Mucosa of descending colon (tissue), 3 donors: ENCODE data around the gene VPS13D. TPM values are rescaled to one million over a fixed set of nuclear protein-coding genes. Genes with fewer than 3 reads are reported as not detected.

ENCODE experiments used
- ATAC-seq: fragments of 200-7000 bp; cut with Tn5 transposase; one replicate; pipeline ENCODE4 v1.9.1; 2020; ENCODE audit warnings: mild to moderate bottlenecking, moderate library complexity
- DNase-seq, 3 donors: peaks; one replicate each; pipeline ENCODE4 v3.0.0-alpha.2; 2020
- H3K36me3 ChIP-seq: fragments of 200-600 bp; one replicate; pipeline ENCODE4 v1.8.0; 2021; ENCODE audit warnings: low read depth, mild to moderate bottlenecking
- H3K4me1 ChIP-seq: fragments of 200-600 bp; one replicate; pipeline ENCODE4 v1.8.0; 2021; ENCODE audit warnings: low read depth, mild to moderate bottlenecking
- H3K4me3 ChIP-seq: fragments of 200-600 bp; one replicate; pipeline ENCODE4 v1.8.0; 2021; ENCODE audit warnings: mild to moderate bottlenecking
- H3K9me3 ChIP-seq: fragments of 200-600 bp; one replicate; pipeline ENCODE4 v1.8.0; 2021; ENCODE audit warnings: mild to moderate bottlenecking
- intact Hi-C, 2 donors: fragments of 100-400 bp; cut with DNase I in 1 of 2; cut with micrococcal nuclease in 1 of 2; formaldehyde crosslinking; loops; one replicate each; pipeline versions ENCODE4 v1.11.0 to v1.11.1; 2022; cut with DNase I, micrococcal nuclease
- total RNA-seq, 3 donors: library from RNA; stranded (reverse); fragmentation: NEBNext Ultra II Directional in 2 of 3; extraction: Animal tissue kit (Norgen Biotek cat#: 25700) in 2 of 3; gene quantifications; one replicate each; pipeline versions ENCODE4 v1.2.1 to v1.2.4, GENCODE V29; 2021 to 2023
- TF ChIP-seq, protein P1 (sequence below): fragments of 200-600 bp; IDR thresholded peaks from one replicate; pipeline ENCODE4 v1.8.0; 2022; ENCODE audit warnings: antibody characterized with exemption, mild to moderate bottlenecking
- donor health status: DM: no; HTN: no; CAD: no; lungs with moderate emphysema.
- donor health status: DM: no; HTN: no; CAD: no.
- donor health status: DM: no; HTN: yes; CAD: no.

Gene VPS13D
- total RNA-seq, 3 donors from 2014 or later = 70.1 to 96.6 (median 96.6) TPM

DNA sequence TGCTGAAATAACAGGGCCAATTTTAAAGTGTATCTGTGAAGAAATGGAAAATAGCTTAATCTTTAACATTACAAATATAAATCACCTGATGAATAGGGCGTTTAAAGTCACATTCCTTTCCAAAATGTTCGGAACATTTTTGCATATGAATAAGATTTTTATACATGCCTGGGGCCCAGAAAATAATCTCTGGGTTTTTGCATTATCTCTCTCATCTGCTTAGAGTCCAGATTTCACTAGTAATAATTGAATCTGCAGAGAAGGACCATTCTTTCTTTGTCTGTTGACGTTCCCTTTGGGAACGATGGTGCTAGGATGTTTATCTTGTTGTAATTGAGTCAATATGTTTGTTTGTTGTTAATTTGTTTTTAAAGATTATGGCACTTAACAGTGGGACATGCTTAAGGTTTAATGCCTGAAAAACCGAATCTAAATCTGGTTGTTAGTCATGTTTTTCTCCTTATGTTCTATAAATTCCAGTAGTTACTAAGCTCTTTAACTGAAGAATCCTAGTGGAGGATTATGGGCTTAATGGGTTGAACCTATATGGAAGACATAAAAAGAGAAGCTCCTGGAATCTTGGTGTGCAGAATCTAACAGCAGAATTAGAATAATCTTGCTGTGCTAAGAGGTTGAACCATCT, 140.6 kb downstream of the VPS13D start:
- TF ChIP-seq, protein P1, sequence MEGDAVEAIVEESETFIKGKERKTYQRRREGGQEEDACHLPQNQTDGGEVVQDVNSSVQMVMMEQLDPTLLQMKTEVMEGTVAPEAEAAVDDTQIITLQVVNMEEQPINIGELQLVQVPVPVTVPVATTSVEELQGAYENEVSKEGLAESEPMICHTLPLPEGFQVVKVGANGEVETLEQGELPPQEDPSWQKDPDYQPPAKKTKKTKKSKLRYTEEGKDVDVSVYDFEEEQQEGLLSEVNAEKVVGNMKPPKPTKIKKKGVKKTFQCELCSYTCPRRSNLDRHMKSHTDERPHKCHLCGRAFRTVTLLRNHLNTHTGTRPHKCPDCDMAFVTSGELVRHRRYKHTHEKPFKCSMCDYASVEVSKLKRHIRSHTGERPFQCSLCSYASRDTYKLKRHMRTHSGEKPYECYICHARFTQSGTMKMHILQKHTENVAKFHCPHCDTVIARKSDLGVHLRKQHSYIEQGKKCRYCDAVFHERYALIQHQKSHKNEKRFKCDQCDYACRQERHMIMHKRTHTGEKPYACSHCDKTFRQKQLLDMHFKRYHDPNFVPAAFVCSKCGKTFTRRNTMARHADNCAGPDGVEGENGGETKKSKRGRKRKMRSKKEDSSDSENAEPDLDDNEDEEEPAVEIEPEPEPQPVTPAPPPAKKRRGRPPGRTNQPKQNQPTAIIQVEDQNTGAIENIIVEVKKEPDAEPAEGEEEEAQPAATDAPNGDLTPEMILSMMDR = no peak
- no peaks in the 10 kb centered on the region for H3K36me3 ChIP-seq
- H3K4me1 ChIP-seq = no peaks in the 10 kb centered on the region
- no peak overlapping the region for H3K4me3 ChIP-seq
- no peaks in the 10 kb centered on the region for H3K9me3 ChIP-seq
- no peak for ATAC-seq
- no peak for DNase-seq
- intact Hi-C loops = no loop called here

DNA sequence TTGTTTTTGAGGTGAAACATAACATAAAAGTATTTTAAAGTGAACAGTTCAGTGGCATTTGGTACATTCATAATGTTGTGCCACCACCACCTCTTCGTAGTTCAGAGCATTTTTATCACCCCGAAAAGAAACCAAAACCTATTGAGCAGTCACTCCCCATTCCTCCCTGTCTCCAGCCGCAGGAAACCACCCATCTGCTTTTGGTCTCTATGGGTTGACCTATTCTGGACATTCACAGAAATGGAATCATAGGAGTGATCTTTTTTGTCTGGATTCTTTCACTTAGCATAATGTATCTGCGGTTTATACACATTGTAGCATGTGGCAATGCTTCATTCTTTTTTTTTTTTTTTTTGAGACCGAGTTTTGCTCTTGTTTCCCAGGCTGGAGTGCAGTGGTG, 141.2 kb downstream of the VPS13D start:
- no peak overlapping the region for H3K4me3 ChIP-seq
- ATAC-seq = no peak
- H3K9me3 ChIP-seq = no peaks in the 10 kb centered on the region
- no peaks in the 10 kb centered on the region for H3K4me1 ChIP-seq
- H3K36me3 ChIP-seq = no peaks in the 10 kb centered on the region
- TF ChIP-seq, protein P1 = no peak
- DNase-seq = no peak
- intact Hi-C loops = no loop called here

- ATAC-seq (no peak), DNase-seq (no peak)
- intact Hi-C loops = no loop called here
- H3K4me1 ChIP-seq = no peaks in the 10 kb centered on the region
- TF ChIP-seq, protein P1 = no peak
- no peaks in the 10 kb centered on the region for H3K36me3 ChIP-seq
- H3K9me3 ChIP-seq = no peaks in the 10 kb centered on the region
- H3K4me3 ChIP-seq = no peak overlapping the region
These were observed 142.3 kb downstream of the VPS13D start for GRCh38 chr1:12372180-12372579.

GRCh38 chr1:12372761-12373160, 142.9 kb downstream of the VPS13D start:
- Histone ChIP-seq H3K9me3 (no peaks in the 10 kb centered on the region), H3K4me1 (no peaks in the 10 kb centered on the region), H3K4me3 (no peak overlapping the region), H3K36me3 (no peaks in the 10 kb centered on the region)
- no peak for DNase-seq
- ATAC-seq = no peak
- intact Hi-C loops = no loop called here
- TF ChIP-seq, protein P1 = no peak

DNA sequence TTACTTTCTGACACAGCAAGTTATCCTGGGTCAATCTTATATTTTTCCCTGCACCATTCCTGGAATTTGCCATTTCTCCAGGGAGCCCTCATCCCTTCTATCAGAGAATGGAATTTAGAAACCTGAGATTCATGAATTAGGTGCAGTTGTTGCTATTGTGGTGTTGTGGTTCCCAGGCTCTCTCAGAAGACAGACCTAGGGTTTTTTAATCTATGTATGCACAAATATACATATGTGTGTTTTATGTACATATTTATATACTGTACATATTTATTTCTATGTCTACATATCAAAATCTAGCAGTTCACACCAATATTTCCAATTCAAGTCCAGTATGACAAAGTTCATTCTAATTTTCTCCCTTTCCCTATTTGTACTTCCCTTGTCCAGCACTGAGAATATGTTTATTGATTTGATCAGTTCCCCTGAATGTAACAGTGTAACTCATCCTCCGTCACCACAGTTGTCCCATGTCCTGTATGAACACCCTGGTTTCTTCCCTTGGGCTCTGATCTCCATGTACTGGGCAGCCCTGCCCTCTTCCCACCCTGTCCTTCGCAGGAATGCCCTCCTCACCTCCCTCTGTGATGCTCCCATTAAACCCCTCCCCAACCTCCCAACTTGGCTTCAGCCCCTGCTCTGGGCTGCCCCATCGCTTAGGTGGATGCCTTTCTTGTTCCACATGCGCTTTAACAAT, 145.5 kb downstream of the VPS13D start:
- intact Hi-C loops = no loop called here
- Histone ChIP-seq H3K4me3 (no peak overlapping the region), H3K4me1 (peaks cover 3% of the 10 kb centered on the region), H3K9me3 (no peaks in the 10 kb centered on the region), H3K36me3 (no peaks in the 10 kb centered on the region)
- TF ChIP-seq, protein P1 = no peak
- DNase-seq (no peak), ATAC-seq (no peak)
